NCI-H446 (cell line): ENCODE measurements around the gene NADSYN1.

ENCODE experiments used
- DNase-seq, 2 experiments: peaks; one replicate each; lab custom pipeline; 2025; lab: John Stamatoyannopoulos, UW

The NADSYN1 gene

GRCh38 chr11:71548716-71549151, 95.7 kb downstream of the NADSYN1 start:
- DNase-seq = no peak
